A172 (cell line): ENCODE measurements around the gene AQP1. TPM values are rescaled to one million over a fixed set of nuclear protein-coding genes. Genes with fewer than 3 reads are reported as not detected.

Experiments
- DNase-seq: peaks from one replicate; pipeline ENCODE4 v3.0.0-alpha.2; 2015; ENCODE audit warnings: low spot score
- total RNA-seq: library from RNA; depleted of rRNA; stranded (reverse); fragments of >200 nt; shearing (Covaris generic); gene quantifications from 2 replicates; pipeline ENCODE4 v1.2.3, GENCODE V29; 2014; rRNA removed

The AQP1 gene
- total RNA-seq, 1 experiment from 2014 or later = 25.1 TPM

GRCh38 chr7:30973791-30974604 is 62.3 kb downstream of the AQP1 start:
- no peak for DNase-seq

DNA sequence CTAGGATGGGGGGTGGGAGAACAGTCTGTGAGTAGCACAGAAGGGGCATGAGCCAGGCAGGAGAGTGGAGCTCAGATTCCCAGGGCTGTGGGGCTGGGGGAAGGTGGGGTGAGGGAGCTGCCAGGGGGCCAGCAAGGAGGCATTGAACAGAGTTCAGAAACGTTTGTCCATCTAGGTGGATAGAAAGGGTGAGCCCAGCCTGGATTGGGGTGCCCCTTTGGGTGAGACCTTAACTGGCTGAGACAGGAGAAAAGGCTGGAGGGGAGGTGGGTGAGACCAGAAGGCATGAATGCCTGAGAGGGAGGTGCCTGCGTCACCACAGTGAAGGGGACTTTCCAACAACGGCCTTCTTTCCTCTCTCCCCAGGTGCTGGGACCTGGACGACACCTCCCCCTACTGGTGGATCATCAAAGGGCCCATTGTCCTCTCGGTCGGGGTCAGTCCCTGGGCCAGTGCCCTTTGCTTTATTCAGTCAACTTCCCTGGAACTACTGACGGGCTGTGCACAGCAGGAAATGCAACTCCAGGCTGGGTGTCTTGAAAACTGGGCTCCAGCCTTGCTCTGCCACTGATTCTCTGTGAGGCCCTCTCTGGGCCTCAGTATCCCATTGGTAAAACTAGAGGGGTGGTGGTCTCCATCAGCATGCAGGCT is 63.1 kb downstream of the AQP1 start:
- DNase-seq = peak; percentile 92

Other genes with a start within 250 kb of the AQP1 start
- gene CRHR2, start 229.4 kb upstream of the AQP1 start, total RNA-seq = not detected in 2 replicates
- gene INMT, start 159.7 kb upstream of the AQP1 start, total RNA-seq = not detected in 2 replicates
- 7.1 and 7.6 TPM in 2 replicates for gene MINDY4, start 140.4 kb upstream of the AQP1 start, total RNA-seq
- not detected in 2 replicates for gene GHRHR, start 52.1 kb downstream of the AQP1 start, total RNA-seq
- gene ADCYAP1R1, start 140.5 kb downstream of the AQP1 start, total RNA-seq = 0.16 TPM in 1 of 2 replicates, not detected in the other